Right atrium auricular region (tissue), 2 donors: ENCODE data around the gene ACTN4. TPM values are rescaled to one million over a fixed set of nuclear protein-coding genes. Genes with fewer than 3 reads are reported as not detected.

Experiments used
- DNase-seq: peaks from one replicate; pipeline ENCODE4 v3.0.0-alpha.2; 2019; ENCODE audit warnings: low spot score
- H3K27ac ChIP-seq, 2 donors: fragments of 200-600 bp; sonication (generic); 1 replicate in 1 of 2; 2 replicates in 1 of 2; pipeline ENCODE4 v1.5.1; 2016 to 2019
- H3K27me3 ChIP-seq, 2 donors: fragments of 200-600 bp; sonication (generic); one replicate each; pipeline versions ENCODE4 v1.5.1 to v1.6.0; 2017 to 2019
- H3K36me3 ChIP-seq: fragments of 200-600 bp; sonication (generic); one replicate; pipeline ENCODE4 v1.5.1; 2016
- H3K4me1 ChIP-seq, 2 donors: fragments of 200-600 bp; sonication (generic); one replicate each; pipeline versions ENCODE4 v1.5.1 to v1.6.0; 2017 to 2019
- H3K4me3 ChIP-seq, 2 donors: fragments of 200-600 bp; sonication (generic); 1 replicate in 1 of 2; 2 replicates in 1 of 2; pipeline ENCODE4 v1.5.1; 2017 to 2019; ENCODE audit warnings: mild to moderate bottlenecking in 1 of 2, moderate library complexity in 1 of 2
- H3K9me3 ChIP-seq, 2 donors: fragments of 200-600 bp; sonication (generic); one replicate each; pipeline ENCODE4 v1.5.1; 2019
- CTCF ChIP-seq, 2 donors: fragments of 200-600 bp; sonication (generic); IDR thresholded peaks; one replicate each; pipeline ENCODE4 v1.5.1; 2019; ENCODE audit warnings: antibody characterized with exemption in 2 of 2
- total RNA-seq, 2 donors: library from RNA; depleted of rRNA; stranded (reverse); fragments of >200 nt; gene quantifications; one replicate each; pipeline ENCODE4 v1.1.0, GENCODE V29; 2016

The ACTN4 gene
- total RNA-seq, 2 donors from 2014 or later: 115 to 180 TPM

GRCh38 chr19:38703509-38703908 is 56.1 kb downstream of the ACTN4 start:
- Histone ChIP-seq H3K27me3 (no peaks in the 10 kb centered on the region), H3K4me3 (no peak overlapping the region), H3K9me3 (no peaks in the 10 kb centered on the region), H3K4me1 (peaks cover 0 to 88% of the 10 kb centered on the region in 2 donors), H3K27ac (peak overlapping the region; percentile 86 to 93), H3K36me3 (peaks cover 87% of the 10 kb centered on the region)
- no peak for DNase-seq
- no peak for TF ChIP-seq CTCF (IDR thresholded peaks at IDR 0.05)

- H3K4me3 ChIP-seq: no peak overlapping the region
Observed at GRCh38 chr19:38704488-38705026, 57.1 kb downstream of the ACTN4 start.

GRCh38 chr19:38705197-38706019 is 58.0 kb downstream of the ACTN4 start:
- H3K4me3 ChIP-seq: no peak overlapping the region
- no peak for TF ChIP-seq CTCF (IDR thresholded peaks at IDR 0.05)
- peak overlapping the region; percentile 86 to 93 for H3K27ac ChIP-seq
- peaks cover 98% of the 10 kb centered on the region for H3K36me3 ChIP-seq
- peaks cover 0 to 88% of the 10 kb centered on the region in 2 donors for H3K4me1 ChIP-seq
- H3K9me3 ChIP-seq: no peaks in the 10 kb centered on the region
- peak; percentile 73 for DNase-seq
- H3K27me3 ChIP-seq: no peaks in the 10 kb centered on the region

More at GRCh38 chr19:38704488-38705026, 57.1 kb downstream of the ACTN4 start:
- Histone ChIP-seq H3K27ac (peak overlapping the region; percentile 86 to 93), H3K27me3 (no peaks in the 10 kb centered on the region), H3K36me3 (peaks cover 98% of the 10 kb centered on the region), H3K9me3 (no peaks in the 10 kb centered on the region), H3K4me1 (peaks cover 0 to 88% of the 10 kb centered on the region in 2 donors)
- TF ChIP-seq CTCF (IDR thresholded peaks at IDR 0.05): no peak
- no peak for DNase-seq

GRCh38 chr19:38706792-38707511 is 59.5 kb downstream of the ACTN4 start:
- Histone ChIP-seq H3K36me3 (peaks cover 98% of the 10 kb centered on the region), H3K27me3 (no peaks in the 10 kb centered on the region), H3K27ac (peak overlapping the region; percentile 86 to 93), H3K9me3 (no peaks in the 10 kb centered on the region), H3K4me3 (no peak overlapping the region), H3K4me1 (peaks cover 3 to 88% of the 10 kb centered on the region in 2 donors)
- no peak for DNase-seq
- no peak for TF ChIP-seq CTCF (IDR thresholded peaks at IDR 0.05)

- Histone ChIP-seq H3K4me1 (peaks cover 3 to 88% of the 10 kb centered on the region in 2 donors), H3K27ac (peak overlapping the region; percentile 86 to 93), H3K36me3 (peaks cover 98% of the 10 kb centered on the region), H3K4me3 (no peak overlapping the region), H3K9me3 (no peaks in the 10 kb centered on the region), H3K27me3 (no peaks in the 10 kb centered on the region)
- no peak for TF ChIP-seq CTCF (IDR thresholded peaks at IDR 0.05)
- DNase-seq: peak; percentile 82
Observed at GRCh38 chr19:38707512-38708114, 60.2 kb downstream of the ACTN4 start.
